ENCODE measurements around the gene TTLL8. TPM values are rescaled to one million over a fixed set of nuclear protein-coding genes. Genes with fewer than 3 reads are reported as not detected.

The TTLL8 gene
- total RNA-seq, 1 experiment from 2014 or later: not detected

DNA sequence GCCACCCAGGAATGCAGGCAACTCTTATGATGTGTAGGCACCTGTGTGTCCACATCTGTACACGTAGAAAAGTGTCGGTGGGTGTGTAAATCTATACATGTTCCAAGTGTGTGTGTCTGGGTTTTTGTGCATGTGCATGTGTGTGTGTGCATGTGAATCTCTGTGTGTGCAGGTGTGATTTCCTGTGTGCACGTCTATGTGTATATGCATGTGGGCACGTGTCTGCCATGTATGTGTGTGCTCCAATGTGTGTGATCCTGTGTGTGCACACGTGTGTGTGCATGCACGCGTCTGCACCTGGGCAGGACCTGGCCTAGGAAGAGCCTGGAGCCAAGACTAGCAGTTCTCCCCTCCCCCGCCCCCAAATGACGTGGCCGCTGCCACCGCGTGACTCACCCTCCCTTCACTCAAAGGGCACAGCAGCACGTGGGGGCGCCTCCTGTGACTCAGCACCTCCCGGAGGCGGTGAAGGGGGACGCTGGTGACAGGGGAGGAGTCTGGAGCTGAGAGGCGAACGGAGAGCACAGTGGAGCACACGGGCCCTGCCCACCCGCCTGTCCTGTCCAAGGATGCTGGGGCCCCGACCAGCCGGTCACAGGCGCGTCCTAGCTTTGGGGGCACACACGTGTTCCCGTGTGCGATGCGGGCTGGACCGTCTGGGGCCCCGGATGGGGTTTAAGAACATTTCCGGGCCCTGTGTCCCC lies 87.4 kb downstream of the TTLL8 start:
- peaks cover 0 to 2% (median 0%) of the 10 kb centered on the region in 3 experiments; a peak in 1 of 7 replicates for H3K36me3 Mint-ChIP-seq (ENCODE audit: insufficient read depth in 1 of 3, low read depth in 3 of 3)
- Histone ChIP-seq H3K4me1 (ENCODE audit: insufficient read depth, low read length) (no peaks in the 10 kb centered on the region; the same call in 1 of the 2 replicates), H3K23ac (ENCODE audit: insufficient read length, low read depth, low read length) (no peak overlapping the region), H3K18ac (ENCODE audit: insufficient read length, low read depth, low read length) (no peak overlapping the region), H3K14ac (ENCODE audit: insufficient read depth, low read length) (no peak overlapping the region), H4K5ac (ENCODE audit: insufficient read length, low read depth, low read length) (no peak overlapping the region), H3T11ph (ENCODE audit: low read length) (no peak overlapping the region), H2BK5ac (ENCODE audit: insufficient read length, low read length) (no peak overlapping the region), H3K4ac (ENCODE audit: low read depth, low read length) (no peak overlapping the region), H2BK15ac (ENCODE audit: low read depth, low read length) (no peak overlapping the region), H4K91ac (ENCODE audit: insufficient read length, low read depth, low read length) (no peak overlapping the region), H3K79me1 (ENCODE audit: insufficient read depth, low read depth, low read length, poor library complexity, severe bottlenecking) (no peaks in the 10 kb centered on the region), H2AFZ (ENCODE audit: low read length) (no peak overlapping the region), H4K8ac (replicated peaks; ENCODE audit: insufficient read length, low read depth, low read length) (no peak overlapping the region), H3K9ac (ENCODE audit: extremely low read depth, insufficient read length, low read length) (no peak overlapping the region), H3K27me3 (ENCODE audit: insufficient read depth, low read length) (no peaks in the 10 kb centered on the region), H3K56ac (ENCODE audit: insufficient read length, low read depth, low read length) (no peak overlapping the region), H2BK120ac (ENCODE audit: low read depth, low read length, poor library complexity, severe bottlenecking) (no peak overlapping the region), H2BK12ac (ENCODE audit: insufficient read length, low read depth, low read length) (no peak overlapping the region), H3K9me3 (ENCODE audit: control insufficient read depth, low read depth, low read length) (no peaks in the 10 kb centered on the region), H3K23me2 (ENCODE audit: insufficient read length, low read depth, low read length, poor library complexity, severe bottlenecking) (no peaks in the 10 kb centered on the region), H3K27ac (ENCODE audit: insufficient read length, low read depth, low read length) (no peak overlapping the region), H3K79me2 (ENCODE audit: insufficient read depth, low read length) (no peaks in the 10 kb centered on the region), H3K4me2 (ENCODE audit: insufficient read depth, insufficient read length, low read length) (peak overlapping the region; percentile 11), H2BK20ac (ENCODE audit: low read depth, low read length, poor library complexity, severe bottlenecking) (no peak overlapping the region), H4K20me1 (ENCODE audit: control insufficient read depth, insufficient read depth, insufficient read length) (peaks cover 3% of the 10 kb centered on the region), H2AK5ac (ENCODE audit: insufficient read length, low read length) (no peak overlapping the region)
- H3K9me3 Mint-ChIP-seq: no peaks in the 10 kb centered on the region; a peak in 1 of 5 replicates
- TF ChIP-seq, protein P1, sequence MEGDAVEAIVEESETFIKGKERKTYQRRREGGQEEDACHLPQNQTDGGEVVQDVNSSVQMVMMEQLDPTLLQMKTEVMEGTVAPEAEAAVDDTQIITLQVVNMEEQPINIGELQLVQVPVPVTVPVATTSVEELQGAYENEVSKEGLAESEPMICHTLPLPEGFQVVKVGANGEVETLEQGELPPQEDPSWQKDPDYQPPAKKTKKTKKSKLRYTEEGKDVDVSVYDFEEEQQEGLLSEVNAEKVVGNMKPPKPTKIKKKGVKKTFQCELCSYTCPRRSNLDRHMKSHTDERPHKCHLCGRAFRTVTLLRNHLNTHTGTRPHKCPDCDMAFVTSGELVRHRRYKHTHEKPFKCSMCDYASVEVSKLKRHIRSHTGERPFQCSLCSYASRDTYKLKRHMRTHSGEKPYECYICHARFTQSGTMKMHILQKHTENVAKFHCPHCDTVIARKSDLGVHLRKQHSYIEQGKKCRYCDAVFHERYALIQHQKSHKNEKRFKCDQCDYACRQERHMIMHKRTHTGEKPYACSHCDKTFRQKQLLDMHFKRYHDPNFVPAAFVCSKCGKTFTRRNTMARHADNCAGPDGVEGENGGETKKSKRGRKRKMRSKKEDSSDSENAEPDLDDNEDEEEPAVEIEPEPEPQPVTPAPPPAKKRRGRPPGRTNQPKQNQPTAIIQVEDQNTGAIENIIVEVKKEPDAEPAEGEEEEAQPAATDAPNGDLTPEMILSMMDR (conservative IDR thresholded peaks at IDR 0.05): no peak
- H3K4me3 Mint-ChIP-seq: peak overlapping the region; percentile 59 to 74
- DNase-seq: peak; percentile 92
- WGBS (ENCODE audit: extremely low coverage, insufficient read length, low lambda C conversion rate): no CpG with 5 or more reads among the region's 32 CpGs
- peaks cover 16% of the 10 kb centered on the region for H3K27me3 Mint-ChIP-seq (ENCODE audit: low read depth)
- peak overlapping the region in 1 of 3 experiments; percentile 92; a peak in 1 of 7 replicates for H3K27ac Mint-ChIP-seq
- H3K4me1 Mint-ChIP-seq: peaks cover 5 to 9% of the 10 kb centered on the region in 2 experiments
